Vagina (tissue), 2 donors: Measurements from ENCODE around the gene CMTR2. TPM values are rescaled to one million over a fixed set of nuclear protein-coding genes. Genes with fewer than 3 reads are reported as not detected.

Experiments used
- DNase-seq, 2 donors: peaks; one replicate each; pipeline ENCODE4 v3.0.0-alpha.2; 2017; ENCODE audit errors: extremely low spot score in 2 of 2
- H3K27ac ChIP-seq: fragments of 200-600 bp; sonication (generic); one replicate; pipeline ENCODE4 v1.5.1; 2019
- H3K27me3 ChIP-seq: fragments of 200-600 bp; sonication (generic); one replicate; pipeline ENCODE4 v1.5.1; 2019
- H3K36me3 ChIP-seq, 2 donors: fragments of 200-600 bp; sonication (generic); one replicate each; pipeline ENCODE4 v1.5.1; 2017 to 2019
- H3K4me1 ChIP-seq: fragments of 200-600 bp; sonication (generic); one replicate; pipeline ENCODE4 v1.5.1; 2019
- H3K4me3 ChIP-seq, 2 donors: fragments of 200-600 bp; sonication (generic); 1 replicate in 1 of 2; 2 replicates in 1 of 2; pipeline ENCODE4 v1.5.1; 2016 to 2019
- H3K9me3 ChIP-seq: fragments of 200-600 bp; sonication (generic); one replicate; pipeline ENCODE4 v1.5.1; 2019
- POLR2A ChIP-seq, 2 donors: fragments of 450-650 bp; IDR thresholded peaks; one replicate each; pipeline ENCODE4 v1.6.1; 2017; ENCODE audit warnings: antibody characterized with exemption in 2 of 2, mild to moderate bottlenecking in 2 of 2, moderate library complexity in 2 of 2
- POLR2AphosphoS5 ChIP-seq, 2 donors: sonication (generic); formaldehyde crosslinking; IDR thresholded peaks; one replicate each; pipeline ENCODE4 v1.9.0; 2017; ENCODE audit warnings: antibody characterized with exemption in 2 of 2, mild to moderate bottlenecking in 2 of 2, low read depth in 1 of 2; ENCODE audit not compliant: insufficient read depth in 1 of 2
- intact Hi-C: fragments of 100-400 bp; cut with DNase I; formaldehyde crosslinking; loops from one replicate; pipeline ENCODE4 v1.15.1; 2023
- total RNA-seq: library from RNA; depleted of rRNA; stranded (reverse); fragments of >200 nt; gene quantifications from one replicate; pipeline ENCODE4 v1.2.3, GENCODE V29; 2016
- TF ChIP-seq, protein P1 (sequence below), 3 experiments: fragments of 450-650 bp in 2 of 3; fragments of 200-600 bp in 1 of 3; sonication (generic) in 1 of 3; IDR thresholded peaks; one replicate each; pipeline ENCODE4 v1.5.1; 2017 to 2019; ENCODE audit warnings: antibody characterized with exemption in 3 of 3, mild to moderate bottlenecking in 2 of 3, moderate library complexity in 2 of 3

The CMTR2 gene
- total RNA-seq, 1 donor from 2014 or later: 19.6 TPM

DNA sequence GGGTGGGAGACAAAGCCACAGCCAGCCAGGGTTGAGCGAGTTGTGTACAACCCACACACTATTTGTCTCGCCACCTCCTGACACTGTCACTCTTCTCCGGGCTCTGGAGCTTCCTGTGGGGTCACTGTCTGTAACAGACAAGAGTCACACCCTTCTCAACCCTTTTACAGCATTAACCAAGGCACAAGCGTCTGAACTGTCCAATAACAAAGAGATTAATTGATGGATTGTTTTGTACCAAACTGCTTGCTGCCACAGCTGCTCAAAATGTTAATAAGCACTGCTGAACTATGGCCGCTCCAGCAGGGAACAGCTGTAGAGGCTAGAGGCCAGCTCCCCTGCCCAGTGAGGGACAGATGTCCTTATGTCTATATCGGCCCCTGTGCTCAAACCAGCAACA is 33.5 kb downstream of the CMTR2 start:
- Histone ChIP-seq H3K4me1 (peaks cover 2% of the 10 kb centered on the region), H3K4me3 (no peak overlapping the region), H3K36me3 (no peaks in the 10 kb centered on the region), H3K27me3 (no peaks in the 10 kb centered on the region), H3K27ac (no peak overlapping the region), H3K9me3 (no peaks in the 10 kb centered on the region)
- intact Hi-C loops: no loop called here
- TF ChIP-seq, protein P1, sequence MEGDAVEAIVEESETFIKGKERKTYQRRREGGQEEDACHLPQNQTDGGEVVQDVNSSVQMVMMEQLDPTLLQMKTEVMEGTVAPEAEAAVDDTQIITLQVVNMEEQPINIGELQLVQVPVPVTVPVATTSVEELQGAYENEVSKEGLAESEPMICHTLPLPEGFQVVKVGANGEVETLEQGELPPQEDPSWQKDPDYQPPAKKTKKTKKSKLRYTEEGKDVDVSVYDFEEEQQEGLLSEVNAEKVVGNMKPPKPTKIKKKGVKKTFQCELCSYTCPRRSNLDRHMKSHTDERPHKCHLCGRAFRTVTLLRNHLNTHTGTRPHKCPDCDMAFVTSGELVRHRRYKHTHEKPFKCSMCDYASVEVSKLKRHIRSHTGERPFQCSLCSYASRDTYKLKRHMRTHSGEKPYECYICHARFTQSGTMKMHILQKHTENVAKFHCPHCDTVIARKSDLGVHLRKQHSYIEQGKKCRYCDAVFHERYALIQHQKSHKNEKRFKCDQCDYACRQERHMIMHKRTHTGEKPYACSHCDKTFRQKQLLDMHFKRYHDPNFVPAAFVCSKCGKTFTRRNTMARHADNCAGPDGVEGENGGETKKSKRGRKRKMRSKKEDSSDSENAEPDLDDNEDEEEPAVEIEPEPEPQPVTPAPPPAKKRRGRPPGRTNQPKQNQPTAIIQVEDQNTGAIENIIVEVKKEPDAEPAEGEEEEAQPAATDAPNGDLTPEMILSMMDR (IDR thresholded peaks at IDR 0.05): no peak
- TF ChIP-seq POLR2A (IDR thresholded peaks at IDR 0.05) (no peak), POLR2AphosphoS5 (IDR thresholded peaks at IDR 0.05; ENCODE audit: insufficient read depth in 1 of 2, low read depth in 1 of 2) (no peak)
- DNase-seq: no peak

DNA sequence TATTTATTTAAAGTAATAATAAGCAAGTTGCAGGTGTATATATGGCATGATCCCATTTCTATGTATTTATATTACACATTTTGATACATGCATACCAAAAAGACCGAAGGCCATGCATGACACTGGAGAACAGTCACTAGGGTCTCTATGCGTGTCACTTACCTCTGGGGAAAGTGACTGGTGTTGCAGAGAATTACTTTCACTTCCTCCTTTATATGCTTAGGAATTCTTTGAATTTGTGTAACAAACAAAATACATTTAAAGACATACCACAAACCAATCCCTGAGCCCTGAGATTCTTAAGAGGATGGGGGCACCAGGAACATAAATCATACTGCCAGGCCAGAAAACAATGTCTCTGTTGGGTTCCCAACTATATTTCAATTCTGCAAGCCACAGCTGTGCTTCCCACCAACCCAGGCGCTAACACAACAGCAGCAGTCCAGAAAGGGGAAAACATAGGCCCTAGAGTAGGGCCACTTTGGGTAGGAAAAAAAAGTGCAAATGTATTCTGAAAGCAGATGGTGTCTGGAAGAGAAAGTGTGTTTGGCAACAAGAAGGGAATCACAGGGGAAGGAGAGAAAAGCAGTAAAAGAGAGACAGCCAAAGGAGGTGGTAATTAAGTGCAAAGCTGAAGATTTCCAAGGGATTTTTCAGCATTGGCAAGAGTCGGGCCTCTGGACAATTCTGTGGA is 34.2 kb downstream of the CMTR2 start:
- no peak for DNase-seq
- no peaks in the 10 kb centered on the region for H3K36me3 ChIP-seq
- intact Hi-C loops: no loop called here

DNA sequence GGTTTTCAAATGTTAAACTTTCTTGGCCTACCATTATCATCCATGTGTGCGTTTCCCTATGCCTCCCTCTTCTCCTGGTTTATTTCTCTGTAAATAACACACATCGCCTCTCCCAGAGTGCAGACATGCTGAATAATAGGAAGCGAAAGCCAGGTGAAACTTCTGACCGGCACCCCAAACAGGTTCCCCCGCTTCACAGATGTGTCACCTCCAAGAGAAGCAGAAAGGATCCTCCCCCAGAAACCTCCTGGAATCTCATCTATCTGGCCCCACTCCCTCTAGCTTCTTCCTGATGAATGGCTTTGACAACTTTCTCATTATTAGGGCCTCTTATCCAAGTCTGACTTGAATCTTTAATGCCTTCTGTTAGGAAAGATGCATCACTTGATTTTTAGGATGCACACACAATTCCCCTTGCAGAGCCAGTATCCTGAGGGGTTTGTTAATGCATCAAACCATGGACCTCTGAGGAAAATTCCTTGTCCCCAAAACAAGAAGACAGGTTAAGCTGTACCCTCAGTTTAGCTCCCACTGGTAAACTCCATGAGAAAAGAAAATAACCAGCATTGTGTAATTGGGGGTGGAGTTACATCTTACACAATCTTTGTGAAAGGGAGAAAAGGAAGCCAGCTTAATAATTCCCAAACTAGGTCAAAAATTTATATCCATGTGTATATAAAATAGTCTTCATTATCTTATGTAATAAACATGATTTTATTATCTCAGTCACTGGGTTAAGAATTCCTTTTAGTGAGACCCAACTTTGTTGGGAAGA is 38.6 kb downstream of the CMTR2 start:
- no peaks in the 10 kb centered on the region for H3K36me3 ChIP-seq
- no peaks in the 10 kb centered on the region for H3K27me3 ChIP-seq
- no peak overlapping the region for H3K4me3 ChIP-seq
- H3K4me1 ChIP-seq: peaks cover 7% of the 10 kb centered on the region
- intact Hi-C loops: no loop called here
- no peak for DNase-seq
- TF ChIP-seq, protein P1 (IDR thresholded peaks at IDR 0.05): no peak
- no peak for TF ChIP-seq POLR2A (IDR thresholded peaks at IDR 0.05)
- TF ChIP-seq POLR2AphosphoS5 (IDR thresholded peaks at IDR 0.05; ENCODE audit: insufficient read depth in 1 of 2, low read depth in 1 of 2): no peak
- H3K27ac ChIP-seq: no peak overlapping the region
- no peaks in the 10 kb centered on the region for H3K9me3 ChIP-seq

More for the DNA sequence above, 34.2 kb downstream of the CMTR2 start:
- no peak overlapping the region for H3K4me3 ChIP-seq
- H3K4me1 ChIP-seq: peaks cover 7% of the 10 kb centered on the region
- no peaks in the 10 kb centered on the region for H3K9me3 ChIP-seq
- no peaks in the 10 kb centered on the region for H3K27me3 ChIP-seq
- TF ChIP-seq POLR2A (IDR thresholded peaks at IDR 0.05): no peak
- TF ChIP-seq, protein P1 (IDR thresholded peaks at IDR 0.05): no peak
- no peak for TF ChIP-seq POLR2AphosphoS5 (IDR thresholded peaks at IDR 0.05; ENCODE audit: insufficient read depth in 1 of 2, low read depth in 1 of 2)
- H3K27ac ChIP-seq: no peak overlapping the region

DNA sequence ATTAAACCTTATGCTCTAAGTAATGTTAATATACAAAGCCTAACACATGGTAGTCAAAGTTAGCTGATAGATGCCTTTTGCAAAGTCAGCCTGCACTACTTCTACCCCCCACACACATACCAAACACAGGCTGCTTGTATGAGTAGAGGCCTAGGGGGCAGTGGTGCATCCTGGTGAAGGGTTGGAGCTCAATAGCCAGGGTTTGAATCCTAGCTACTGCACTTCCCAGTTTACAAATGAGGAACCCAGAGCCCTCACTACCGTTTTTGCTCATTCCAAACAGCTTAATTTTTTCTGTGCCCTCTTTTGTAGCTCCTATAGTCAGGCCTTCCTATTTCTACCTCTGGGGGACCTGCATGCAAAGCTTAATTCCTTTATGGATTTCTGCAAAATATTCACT is 39.8 kb downstream of the CMTR2 start:
- H3K9me3 ChIP-seq: no peaks in the 10 kb centered on the region
- H3K4me3 ChIP-seq: no peak overlapping the region
- TF ChIP-seq, protein P1 (IDR thresholded peaks at IDR 0.05): no peak
- TF ChIP-seq POLR2A (IDR thresholded peaks at IDR 0.05): no peak
- TF ChIP-seq POLR2AphosphoS5 (IDR thresholded peaks at IDR 0.05; ENCODE audit: insufficient read depth in 1 of 2, low read depth in 1 of 2): no peak
- no peak for DNase-seq
- intact Hi-C loops: no loop called here
- H3K27me3 ChIP-seq: no peaks in the 10 kb centered on the region
- H3K4me1 ChIP-seq: peaks cover 7% of the 10 kb centered on the region
- no peak overlapping the region for H3K27ac ChIP-seq
- no peaks in the 10 kb centered on the region for H3K36me3 ChIP-seq

DNA sequence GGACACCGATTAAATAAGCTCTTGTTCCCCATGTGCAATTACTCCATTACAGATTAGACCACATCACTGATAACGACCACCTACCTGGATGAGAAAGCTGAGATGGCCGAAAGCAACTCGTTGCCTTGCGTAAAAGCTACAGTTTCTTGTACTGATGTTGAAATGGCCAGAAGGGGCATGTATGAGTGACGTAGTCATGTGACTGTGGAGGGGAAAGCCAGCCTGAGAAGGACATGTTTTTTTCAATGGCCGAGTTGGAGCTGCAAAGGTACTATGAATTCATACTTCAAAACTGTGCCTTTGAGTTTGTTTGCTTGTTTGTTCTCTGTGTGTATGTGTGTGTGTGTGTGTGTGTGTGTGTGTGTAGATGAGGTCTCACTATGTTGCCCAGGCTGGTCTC is 41.7 kb downstream of the CMTR2 start:
- Histone ChIP-seq H3K4me3 (no peak overlapping the region), H3K4me1 (peaks cover 7% of the 10 kb centered on the region), H3K27ac (no peak overlapping the region), H3K9me3 (no peaks in the 10 kb centered on the region), H3K36me3 (no peaks in the 10 kb centered on the region), H3K27me3 (no peaks in the 10 kb centered on the region)
- TF ChIP-seq POLR2A (IDR thresholded peaks at IDR 0.05) (no peak), POLR2AphosphoS5 (IDR thresholded peaks at IDR 0.05; ENCODE audit: insufficient read depth in 1 of 2, low read depth in 1 of 2) (no peak)
- intact Hi-C loops: no loop called here
- no peak for DNase-seq
